SIG-M5 treated with dmso at 0.1 percent for 504 hours (cell line): Measurements from ENCODE around the gene RBM20.
A peak's percentile ranks its signal among the peaks of the same experiment; 100 is the strongest.
"Not testable (repeated sequence)": the region's sequence is repeated elsewhere in the genome, so short reads cannot be mapped to it uniquely, and the experiment has no call there.

Experiments
- DNase-seq: peaks from one replicate; lab custom pipeline; 2025; ENCODE audit not compliant: unreplicated experiment; lab: John Stamatoyannopoulos, UW

Gene RBM20

DNA sequence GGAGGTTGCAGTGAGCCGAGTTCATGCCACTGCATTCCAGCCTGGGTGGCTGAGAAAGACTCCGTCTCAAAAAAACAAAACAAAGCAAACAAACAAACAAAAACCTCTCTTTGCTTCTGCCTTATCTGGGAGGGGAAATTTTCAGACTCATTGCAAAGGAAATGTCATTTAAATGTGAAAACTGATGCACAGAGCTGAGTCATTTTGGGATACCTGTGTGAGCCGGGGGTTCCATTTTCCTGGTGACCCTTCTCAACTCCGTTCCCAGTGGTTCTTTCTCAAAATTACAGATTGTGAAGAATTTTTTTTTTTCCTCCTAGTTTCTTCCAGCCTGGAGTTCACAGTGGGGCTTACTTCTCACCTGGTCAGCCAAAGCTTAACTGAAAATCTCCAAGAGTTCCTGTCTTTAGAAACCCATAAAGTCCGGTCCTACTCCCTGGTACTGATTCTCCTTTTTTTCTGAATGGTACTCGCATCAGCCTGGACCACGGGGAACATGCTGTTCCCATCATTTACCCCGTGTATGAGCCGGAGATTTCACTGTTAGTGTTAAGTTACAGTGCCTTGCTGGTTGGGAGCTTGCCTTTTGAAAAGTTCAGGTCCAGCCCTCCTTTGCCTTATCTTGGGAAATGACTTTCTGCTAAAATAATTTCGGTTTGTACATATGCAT is 56.9 kb downstream of the RBM20 start:
- no peak for DNase-seq

DNA sequence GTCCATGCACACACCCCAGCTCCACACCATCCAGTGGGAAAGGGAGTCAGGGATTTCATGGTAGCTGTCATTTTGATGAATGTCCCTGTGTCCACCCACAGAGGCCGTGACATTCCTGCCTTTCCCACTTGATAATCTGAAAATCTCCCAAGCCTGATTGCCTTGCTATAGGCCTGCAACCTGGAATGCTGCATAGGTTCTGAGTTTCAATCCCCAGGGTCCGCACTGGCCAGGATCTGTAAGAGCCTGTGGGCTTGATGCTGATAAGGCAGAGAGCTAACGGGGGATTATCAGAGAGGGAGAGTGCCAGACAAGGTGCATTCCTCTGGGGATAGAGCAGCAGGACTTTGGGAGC is 57.5 kb downstream of the RBM20 start:
- DNase-seq: no peak

DNA sequence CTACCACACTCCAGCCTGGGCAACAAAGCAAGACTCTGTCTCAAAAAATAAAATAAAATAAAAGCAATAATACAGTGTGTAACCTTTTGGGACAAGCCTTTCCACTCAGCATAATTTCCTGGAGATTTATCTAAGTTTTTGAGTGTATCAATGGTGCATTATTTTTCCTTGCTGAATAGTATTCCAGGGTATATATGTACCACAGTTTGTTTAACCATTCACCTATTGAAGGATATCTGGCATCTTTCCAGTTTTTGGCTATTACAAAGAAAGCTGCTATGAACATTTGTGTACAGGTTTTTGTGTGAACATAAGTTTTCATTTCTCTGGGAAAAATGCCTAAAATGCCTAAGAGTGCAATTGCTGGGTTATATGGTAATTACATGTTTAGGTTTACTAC is 59.9 kb downstream of the RBM20 start:
- no peak for DNase-seq

DNA sequence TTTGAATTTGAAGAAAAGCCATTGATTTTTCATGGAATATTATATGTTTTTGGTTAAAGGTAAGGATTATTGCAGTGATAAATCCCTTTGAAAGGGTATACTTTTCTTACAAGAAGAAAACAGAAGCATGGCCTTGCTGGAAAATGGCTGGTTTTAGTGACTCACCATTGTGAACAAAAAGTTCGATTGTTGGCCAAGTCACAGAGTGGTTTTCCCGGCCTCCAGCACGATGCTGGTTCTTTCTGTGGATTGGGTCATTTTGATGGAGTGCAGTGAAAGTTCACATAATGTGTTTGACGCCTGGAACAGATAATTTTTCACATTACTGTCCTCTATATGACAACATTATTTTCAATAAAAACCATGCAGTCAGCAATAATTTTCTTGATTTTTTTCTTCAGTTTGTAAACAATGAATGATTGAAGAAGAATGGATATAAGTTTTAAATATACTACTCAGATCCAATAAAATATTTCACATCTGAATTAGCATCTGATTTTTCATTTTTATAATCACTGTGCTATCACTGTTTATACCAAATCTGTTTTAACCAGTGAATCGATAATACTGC is 60.9 kb downstream of the RBM20 start:
- no peak for DNase-seq

- DNase-seq: not testable (repeated sequence)
These were observed 61.5 kb downstream of the RBM20 start for GRCh38 chr10:110705596-110705995.

GRCh38 chr10:110706690-110707098 is 62.6 kb downstream of the RBM20 start:
- DNase-seq: no peak

- DNase-seq: no peak
These were observed 64.8 kb downstream of the RBM20 start for GRCh38 chr10:110708776-110709443.

- no peak for DNase-seq
These were observed 65.3 kb downstream of the RBM20 start for GRCh38 chr10:110709444-110709828.

GRCh38 chr10:110709964-110710587 is 65.9 kb downstream of the RBM20 start:
- no peak for DNase-seq

DNA sequence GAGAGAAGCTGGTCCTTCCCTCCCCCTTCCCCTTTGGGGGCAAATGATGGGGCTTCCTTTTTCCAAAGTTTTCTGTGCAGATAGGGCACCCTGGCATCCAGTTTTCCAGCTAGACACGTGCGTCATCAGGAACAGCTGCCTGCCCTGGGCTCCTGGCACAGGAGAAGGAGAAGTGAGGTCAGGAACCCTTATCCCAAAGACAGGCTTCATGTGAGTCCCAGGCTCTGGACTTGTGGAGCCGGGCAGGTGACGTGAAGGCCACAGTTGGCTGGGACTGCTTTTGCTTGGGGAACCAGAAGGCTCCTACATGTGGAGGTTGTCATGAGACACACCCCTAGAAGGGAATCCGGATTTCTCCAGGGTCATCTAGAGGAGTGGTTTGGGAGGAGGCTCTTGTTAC is 66.5 kb downstream of the RBM20 start:
- no peak for DNase-seq

- no peak for DNase-seq
These were observed 67.2 kb downstream of the RBM20 start for GRCh38 chr10:110711382-110711781.

GRCh38 chr10:110714356-110714755 is 70.2 kb downstream of the RBM20 start:
- DNase-seq: no peak

GRCh38 chr10:110717781-110718589 is 73.8 kb downstream of the RBM20 start:
- DNase-seq: peak; percentile 77

DNA sequence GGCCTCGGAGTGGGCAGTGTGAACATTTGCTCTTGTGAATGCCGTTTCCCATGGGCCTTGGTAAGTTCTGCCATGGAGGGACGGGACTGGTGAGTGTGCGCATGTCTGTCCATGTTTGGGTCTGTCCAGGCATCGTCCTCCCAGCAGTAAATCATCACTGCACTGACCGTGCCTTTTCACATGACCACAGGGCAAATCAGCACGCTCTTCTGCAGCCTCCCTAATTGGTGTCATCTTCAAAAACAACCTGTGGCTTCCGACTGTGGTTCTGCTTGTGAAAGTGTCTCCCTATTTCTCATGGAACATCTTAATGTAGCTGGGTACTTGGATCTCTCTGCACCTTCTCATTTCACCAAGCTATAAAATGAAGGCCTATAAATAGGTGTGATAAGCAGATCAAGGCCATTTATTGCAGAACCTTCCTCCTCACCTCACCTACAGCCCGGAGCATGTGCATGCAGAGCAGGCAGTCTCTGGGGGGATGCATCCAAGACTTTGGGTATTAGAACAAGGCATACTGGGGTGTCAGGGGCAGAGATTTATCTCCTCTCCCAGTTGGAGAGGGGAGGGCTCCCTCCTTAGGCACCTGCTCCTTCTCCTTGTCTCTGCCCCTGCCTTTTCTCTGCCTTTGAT is 77.4 kb downstream of the RBM20 start:
- no peak for DNase-seq

GRCh38 chr10:110723224-110723891 is 79.2 kb downstream of the RBM20 start:
- no peak for DNase-seq

GRCh38 chr10:110724116-110724921 is 80.2 kb downstream of the RBM20 start:
- DNase-seq: no peak

DNA sequence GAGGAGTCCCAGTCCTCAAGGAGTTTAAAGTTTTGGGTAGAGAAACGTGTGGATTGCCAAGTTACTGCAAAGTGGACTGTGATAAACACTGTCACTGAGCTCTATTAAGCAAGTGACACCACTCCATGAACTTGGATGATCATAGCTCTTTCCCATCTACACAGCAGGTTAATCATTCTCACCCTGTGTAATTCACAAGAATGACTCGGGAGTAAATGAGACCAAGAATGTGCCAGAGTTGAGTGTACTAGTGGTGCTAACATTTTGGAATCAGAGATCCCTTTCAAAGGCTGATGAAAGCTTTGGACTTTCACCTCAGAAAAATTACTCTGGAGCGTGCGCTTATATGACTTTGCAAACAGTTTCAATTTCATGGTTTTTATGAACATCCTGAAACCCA is 80.8 kb downstream of the RBM20 start:
- no peak for DNase-seq

GRCh38 chr10:110725801-110726630 is 81.9 kb downstream of the RBM20 start:
- DNase-seq: no peak

- DNase-seq: not testable (repeated sequence)
These were observed 83.6 kb downstream of the RBM20 start for GRCh38 chr10:110727785-110728184.
